K562 (cell line): ENCODE data around the gene OR2V2. TPM values are rescaled to one million over a fixed set of nuclear protein-coding genes. Genes with fewer than 3 reads are reported as not detected.

Experiments used
- ATF6 ChIP-seq: sonication (generic); formaldehyde crosslinking; IDR thresholded peaks from 2 replicates; pipeline ENCODE4 v1.4.0; 2020; ENCODE audit warnings: mild to moderate bottlenecking, missing genetic modification reagents
- DPF2 ChIP-seq: fragments of 450-650 bp; IDR thresholded peaks from 2 replicates; pipeline ENCODE4 v1.6.1; 2016
- HBP1 ChIP-seq: fragments of 450-650 bp; formaldehyde crosslinking; IDR thresholded peaks from 2 replicates; pipeline ENCODE4 v1.4.0; 2022; ENCODE audit warnings: missing genetic modification characterization
- HINFP ChIP-seq: fragments of 450-650 bp; conservative IDR thresholded peaks from 2 replicates; pipeline ENCODE4 v1.6.1; 2016; ENCODE audit warnings: missing genetic modification characterization, low read depth, mild to moderate bottlenecking, control low read depth, missing compliant biosample characterization
- MBD1 ChIP-seq: fragments of 250-450 bp; sonication (Bioruptor Pico); IDR thresholded peaks from 2 replicates; pipeline ENCODE4 v1.8.0; 2022; ENCODE audit warnings: inconsistent platforms
- MECOM ChIP-seq: fragments of 250-450 bp; sonication (Bioruptor Pico); IDR thresholded peaks from 2 replicates; pipeline ENCODE4 v1.8.0; 2022; ENCODE audit warnings: inconsistent platforms
- NR2C1 ChIP-seq, 2 experiments: fragments of 450-650 bp; IDR thresholded peaks; 2 replicates each; pipeline ENCODE4 v1.6.1; 2017; ENCODE audit warnings: mild to moderate bottlenecking in 2 of 2, antibody characterized with exemption in 1 of 2, inconsistent platforms in 1 of 2, missing compliant biosample characterization in 1 of 2, missing genetic modification characterization in 1 of 2
- PRMT5 ChIP-seq: sonication (generic); formaldehyde crosslinking; IDR thresholded peaks from 2 replicates; pipeline ENCODE4 v1.5.0; 2020; ENCODE audit warnings: missing genetic modification reagents
- RBM25 ChIP-seq: fragments of 200-400 bp; formaldehyde crosslinking; IDR thresholded peaks from 2 replicates; pipeline ENCODE4 v1.6.1; 2018; ENCODE audit warnings: low read length, low read depth, moderate library complexity; ENCODE audit not compliant: severe bottlenecking
- SMAD2 ChIP-seq: fragments of 150-350 bp; IDR thresholded peaks from 2 replicates; pipeline ENCODE4 v1.6.1; 2014; ENCODE audit warnings: low read depth, mild to moderate bottlenecking, low read length
- SRSF1 ChIP-seq: fragments of 200-400 bp; formaldehyde crosslinking; IDR thresholded peaks from 2 replicates; pipeline ENCODE4 v1.6.1; 2017; ENCODE audit warnings: mild to moderate bottlenecking, low read depth, low read length, moderate library complexity
- ZBTB49 ChIP-seq: sonication (generic); formaldehyde crosslinking; IDR thresholded peaks from 2 replicates; pipeline ENCODE4 v1.8.0; 2022; ENCODE audit warnings: missing genetic modification reagents, mild to moderate bottlenecking, borderline replicate concordance
- ZHX1 ChIP-seq: fragments of 150-350 bp; conservative IDR thresholded peaks from 2 replicates; pipeline ENCODE4 v1.6.1; 2014; ENCODE audit warnings: low read length
- ZNF174 ChIP-seq: fragments of 250-450 bp; sonication (Bioruptor Pico); IDR thresholded peaks from 2 replicates; pipeline ENCODE4 v1.4.0; 2020; ENCODE audit warnings: mild to moderate bottlenecking
- polyA plus RNA-seq, 8 experiments: library from polyadenylated mRNA; depleted of rRNA in 4 of 8; stranded (reverse) in 5 of 8; unstranded in 3 of 8; fragments of >200 nt; fragmentation: Nextera tagmentation in 2 of 8; fragmentation: Illumina TruSeq in 1 of 8; extraction: Ambion mirVana in 2 of 8; extraction: Trizol in 1 of 8; gene quantifications; 2 replicates each; pipeline versions ENCODE4 v1.2.1 to v1.2.3, GENCODE V29; 2011 to 2014; ENCODE audit warnings: inconsistent platforms in 1 of 8, missing spikeins in 1 of 8
- total RNA-seq, 7 experiments: library from RNA; depleted of rRNA in 6 of 7; stranded (reverse); fragments of >200 nt in 6 of 7; fragmentation: Illumina TruSeq in 2 of 7; extraction: Trizol in 2 of 7; gene quantifications; 2 replicates each; pipeline versions ENCODE4 v1.2.1 to v1.2.3, GENCODE V29; 2011 to 2021; ENCODE audit warnings: low replicate concordance in 1 of 7

OR2V2 gene
- total and polyA plus RNA-seq, 9 of the 15 experiments (the other 6 are each of a cell fraction or from before 2014, with no cell fraction given), result 0.01 TPM; not detected in 8

- TF ChIP-seq ZHX1 (0 out of 2 replicates have a peak, but pooled peaks have one; percentile 44), SMAD2 (no peak), HINFP (tag) (no peak), MECOM (CRISPR knock-in tag) (no peak), RBM25 (no peak), ZNF174 (0 out of 2 replicates have a peak, but pooled peaks have one; percentile 25), ATF6 (CRISPR knock-in tag) (no peak), ZBTB49 (CRISPR knock-in tag) (no peak), MBD1 (CRISPR knock-in tag) (no peak; the same call in 1 of the 2 replicates), PRMT5 (CRISPR knock-in tag) (no peak), HBP1 (no peak), NR2C1 (IDR thresholded peaks at IDR 0.05) (no peak), NR2C1 (tag; IDR thresholded peaks at IDR 0.05) (0 out of 2 replicates have a peak, but pooled peaks have one; percentile 18), SRSF1 (no peak), DPF2 (no peak; the same call in 1 of the 2 replicates)
Observed at GRCh38 chr5:181207214-181207959, 60.0 kb downstream of the OR2V2 start (continued).
